ENCODE data around the gene ZNF407.

The ZNF407 gene

GRCh38 chr18:74715865-74716712 is 118.4 kb downstream of the ZNF407 start:
- DNase-seq (ENCODE audit: low read depth in 1 of 2, low spot score in 1 of 2), result no peak

- no peak for DNase-seq (ENCODE audit: low read depth in 1 of 2, low spot score in 1 of 2)
Observed at GRCh38 chr18:74718312-74718711, 120.6 kb downstream of the ZNF407 start.

GRCh38 chr18:74722237-74722636 is 124.6 kb downstream of the ZNF407 start:
- no peak for DNase-seq (ENCODE audit: low read depth in 1 of 2, low spot score in 1 of 2)

- no peak for DNase-seq (ENCODE audit: low read depth in 1 of 2, low spot score in 1 of 2)
Observed at GRCh38 chr18:74724186-74724585, 126.5 kb downstream of the ZNF407 start.

GRCh38 chr18:74725690-74726089 is 128.0 kb downstream of the ZNF407 start:
- no peak for DNase-seq (ENCODE audit: low read depth in 1 of 2, low spot score in 1 of 2)

- no peak for DNase-seq (ENCODE audit: low read depth in 1 of 2, low spot score in 1 of 2)
Observed at GRCh38 chr18:74728586-74728985, 130.9 kb downstream of the ZNF407 start.

- no peak for DNase-seq (ENCODE audit: low read depth in 1 of 2, low spot score in 1 of 2)
Observed at GRCh38 chr18:74731097-74731496, 133.4 kb downstream of the ZNF407 start.

GRCh38 chr18:74732380-74732779 is 134.7 kb downstream of the ZNF407 start:
- no peak for DNase-seq (ENCODE audit: low read depth in 1 of 2, low spot score in 1 of 2)

GRCh38 chr18:74733598-74733997 is 135.9 kb downstream of the ZNF407 start:
- no peak for DNase-seq (ENCODE audit: low read depth in 1 of 2, low spot score in 1 of 2)

- DNase-seq (ENCODE audit: low read depth in 1 of 2, low spot score in 1 of 2), result no peak
Observed at GRCh38 chr18:74734013-74734444, 136.4 kb downstream of the ZNF407 start.

- no peak for DNase-seq (ENCODE audit: low read depth in 1 of 2, low spot score in 1 of 2)
Observed at GRCh38 chr18:74739926-74740325, 142.3 kb downstream of the ZNF407 start.

- DNase-seq (ENCODE audit: low read depth in 1 of 2, low spot score in 1 of 2), result no peak
Observed at GRCh38 chr18:74742573-74743243, 145.0 kb downstream of the ZNF407 start.

GRCh38 chr18:74745633-74746403 is 148.1 kb downstream of the ZNF407 start:
- DNase-seq (ENCODE audit: low read depth in 1 of 2, low spot score in 1 of 2), result no peak

GRCh38 chr18:74748809-74749208 is 151.1 kb downstream of the ZNF407 start:
- no peak for DNase-seq (ENCODE audit: low read depth in 1 of 2, low spot score in 1 of 2)

GRCh38 chr18:74758995-74759394 is 161.3 kb downstream of the ZNF407 start:
- no peak for DNase-seq (ENCODE audit: low read depth in 1 of 2, low spot score in 1 of 2)

- DNase-seq (ENCODE audit: low read depth in 1 of 2, low spot score in 1 of 2), result no peak
Observed at GRCh38 chr18:74760026-74760425, 162.4 kb downstream of the ZNF407 start.

- no peak for DNase-seq (ENCODE audit: low read depth in 1 of 2, low spot score in 1 of 2)
Observed at GRCh38 chr18:74760436-74760835, 162.8 kb downstream of the ZNF407 start.

GRCh38 chr18:74766251-74766650 is 168.6 kb downstream of the ZNF407 start:
- no peak for DNase-seq (ENCODE audit: low read depth in 1 of 2, low spot score in 1 of 2)

- no peak for DNase-seq (ENCODE audit: low read depth in 1 of 2, low spot score in 1 of 2)
Observed at GRCh38 chr18:74768096-74768495, 170.4 kb downstream of the ZNF407 start.

- DNase-seq (ENCODE audit: low read depth in 1 of 2, low spot score in 1 of 2), result no peak
Observed at GRCh38 chr18:74773171-74773624, 175.5 kb downstream of the ZNF407 start.

- no peak for DNase-seq (ENCODE audit: low read depth in 1 of 2, low spot score in 1 of 2)
Observed at GRCh38 chr18:74774486-74774885, 176.8 kb downstream of the ZNF407 start.

GRCh38 chr18:74775239-74775638 is 177.6 kb downstream of the ZNF407 start:
- DNase-seq (ENCODE audit: low read depth in 1 of 2, low spot score in 1 of 2), result no peak

Data from activated CD4-positive, alpha-beta T cell treated with anti-CD3 and anti-CD28 coated beads, Interleukin-2, amount 50 U/mL, for 24 hours (primary cell).